Stimulated activated naive CD8-positive, alpha-beta T cell treated with anti-CD3 and anti-CD28 coated beads, Interleukin-15, amount 100 ng/mL, for 72 hours (primary cell): ENCODE data around the gene RD3L.
"Not testable (repeated sequence)": the region's sequence is repeated elsewhere in the genome, so short reads cannot be mapped to it uniquely, and the experiment has no call there.

Source experiments
- ATAC-seq: fragments of 150-1000 bp; cut with Tn5 transposase; 2 replicates; pipeline ENCODE4 v1.10.0; 2021; ENCODE audit warnings: mild to moderate bottlenecking, moderate library complexity
- DNase-seq, 2 donors: peaks; one replicate each; pipeline ENCODE4 v3.0.0; 2021 to 2022
- H3K27ac Mint-ChIP-seq, 2 donors: one replicate each; pipeline ENCODE4 v1.8.0; 2022; ENCODE audit warnings: mild to moderate bottlenecking in 2 of 2, mixed read lengths in 2 of 2, moderate library complexity in 2 of 2
- H3K27me3 Mint-ChIP-seq: one replicate; pipeline ENCODE4 v1.8.0; 2022; ENCODE audit warnings: mixed read lengths
- H3K4me1 Mint-ChIP-seq: one replicate; pipeline ENCODE4 v1.8.0; 2022; ENCODE audit warnings: mild to moderate bottlenecking, mixed read lengths
- H3K4me3 Mint-ChIP-seq, 2 donors: one replicate each; pipeline ENCODE4 v1.8.0; 2022; ENCODE audit warnings: mild to moderate bottlenecking in 2 of 2, mixed read lengths in 2 of 2, moderate library complexity in 1 of 2
- H3K9me3 Mint-ChIP-seq, 2 donors: one replicate each; pipeline ENCODE4 v1.8.0; 2022; ENCODE audit warnings: mixed read lengths in 2 of 2

Gene RD3L

GRCh38 chr14:103935102-103935501 lies 7.2 kb downstream of the RD3L start:
- DNase-seq (no peak), ATAC-seq (no peak)
- Mint-ChIP-seq H3K4me1 (peaks cover 6% of the 10 kb centered on the region), H3K27me3 (peaks cover 6% of the 10 kb centered on the region), H3K9me3 (no peaks in the 10 kb centered on the region), H3K4me3 (no peak overlapping the region), H3K27ac (no peak overlapping the region)

- Mint-ChIP-seq H3K4me3 (no peak overlapping the region), H3K9me3 (no peaks in the 10 kb centered on the region)
- ATAC-seq = no peak
Observed at GRCh38 chr14:103932791-103933490, 9.4 kb downstream of the RD3L start.

GRCh38 chr14:103931422-103931821 lies 10.9 kb downstream of the RD3L start:
- Mint-ChIP-seq H3K4me1 (peaks cover 6% of the 10 kb centered on the region), H3K4me3 (no peak overlapping the region), H3K27ac (peak overlapping the region in 1 of 2 donors; percentile 27), H3K27me3 (peaks cover 10% of the 10 kb centered on the region), H3K9me3 (no peaks in the 10 kb centered on the region)
- ATAC-seq (peak; percentile 79), DNase-seq (no peak)

More at GRCh38 chr14:103932791-103933490, 9.4 kb downstream of the RD3L start:
- Mint-ChIP-seq H3K27ac (peak overlapping the region in 1 of 2 donors; percentile 4), H3K4me1 (peaks cover 6% of the 10 kb centered on the region), H3K27me3 (peaks cover 3% of the 10 kb centered on the region)
- DNase-seq = no peak

- ATAC-seq (no peak), DNase-seq (no peak)
- H3K4me1 Mint-ChIP-seq = peaks cover 6% of the 10 kb centered on the region
- no peak overlapping the region for H3K27ac Mint-ChIP-seq
- H3K9me3 Mint-ChIP-seq = no peaks in the 10 kb centered on the region
- H3K4me3 Mint-ChIP-seq = no peak overlapping the region
- peaks cover 10% of the 10 kb centered on the region for H3K27me3 Mint-ChIP-seq
Observed at GRCh38 chr14:103930051-103930604, 12.2 kb downstream of the RD3L start.

GRCh38 chr14:103928011-103928890 lies 14.1 kb downstream of the RD3L start, which contains the start of gene TDRD9:
Gene TDRD9, plus strand, starts transcription at chr14:103928456. Its CDS starts 54 bp downstream, at chr14:103928510.
- H3K27me3 Mint-ChIP-seq = peaks cover 19% of the 10 kb centered on the region
- peaks cover 4% of the 10 kb centered on the region for H3K4me1 Mint-ChIP-seq
- no peak within 1 kb of the TSS for H3K4me3 Mint-ChIP-seq
- DNase-seq = no peak
- no peaks in the 10 kb centered on the region for H3K9me3 Mint-ChIP-seq
- no peak for ATAC-seq
- no peak within 1 kb of the TSS for H3K27ac Mint-ChIP-seq

GRCh38 chr14:103927566-103927965 lies 14.8 kb downstream of the RD3L start:
- H3K27me3 Mint-ChIP-seq = peaks cover 25% of the 10 kb centered on the region
- no peak overlapping the region for H3K27ac Mint-ChIP-seq
- no peak for ATAC-seq
- H3K4me1 Mint-ChIP-seq = peaks cover 5% of the 10 kb centered on the region
- DNase-seq = no peak
- H3K4me3 Mint-ChIP-seq = no peak overlapping the region
- H3K9me3 Mint-ChIP-seq = no peaks in the 10 kb centered on the region

- Mint-ChIP-seq H3K27ac (no peak overlapping the region), H3K4me3 (no peak overlapping the region), H3K27me3 (peaks cover 26% of the 10 kb centered on the region), H3K4me1 (peaks cover 12% of the 10 kb centered on the region), H3K9me3 (no peaks in the 10 kb centered on the region)
- ATAC-seq (no peak), DNase-seq (no peak)
Observed at GRCh38 chr14:103925316-103925715, 17.0 kb downstream of the RD3L start.

GRCh38 chr14:103923863-103924262 lies 18.5 kb downstream of the RD3L start:
- H3K4me1 Mint-ChIP-seq = peaks cover 26% of the 10 kb centered on the region
- ATAC-seq (no peak), DNase-seq (no peak)
- no peak overlapping the region for H3K27ac Mint-ChIP-seq
- no peaks in the 10 kb centered on the region for H3K9me3 Mint-ChIP-seq
- peaks cover 26% of the 10 kb centered on the region for H3K27me3 Mint-ChIP-seq
- no peak overlapping the region for H3K4me3 Mint-ChIP-seq

- H3K9me3 Mint-ChIP-seq, ATAC-seq, DNase-seq, H3K27ac Mint-ChIP-seq: not testable (repeated sequence)
- peak overlapping the region; percentile 90 to 94 for H3K4me3 Mint-ChIP-seq
- peaks cover 16% of the 10 kb centered on the region for H3K27me3 Mint-ChIP-seq
- H3K4me1 Mint-ChIP-seq = peaks cover 38% of the 10 kb centered on the region
Observed at GRCh38 chr14:103921855-103922200, 20.5 kb downstream of the RD3L start.

- peak; percentile 99 for ATAC-seq
- Mint-ChIP-seq H3K27ac (peak overlapping the region; percentile 69 to 95), H3K4me1 (peaks cover 38% of the 10 kb centered on the region), H3K4me3 (peak overlapping the region; percentile 90 to 94), H3K9me3 (no peaks in the 10 kb centered on the region), H3K27me3 (peaks cover 16% of the 10 kb centered on the region)
- DNase-seq = peak; percentile 95
Observed at GRCh38 chr14:103920981-103921854, 21.1 kb downstream of the RD3L start.

GRCh38 chr14:103916636-103917262 lies 25.6 kb downstream of the RD3L start:
- H3K4me3 Mint-ChIP-seq = no peak overlapping the region
- peaks cover 32% of the 10 kb centered on the region for H3K4me1 Mint-ChIP-seq
- no peaks in the 10 kb centered on the region for H3K9me3 Mint-ChIP-seq
- no peak overlapping the region for H3K27ac Mint-ChIP-seq
- ATAC-seq (no peak), DNase-seq (no peak)
- H3K27me3 Mint-ChIP-seq = no peaks in the 10 kb centered on the region

- ATAC-seq (no peak), DNase-seq (no peak)
- Mint-ChIP-seq H3K4me3 (no peak overlapping the region), H3K4me1 (peaks cover 29% of the 10 kb centered on the region), H3K27ac (peak overlapping the region in 1 of 2 donors; percentile 9), H3K27me3 (no peaks in the 10 kb centered on the region), H3K9me3 (no peaks in the 10 kb centered on the region)
Observed at GRCh38 chr14:103915616-103916015, 26.7 kb downstream of the RD3L start.

GRCh38 chr14:103910984-103911383 lies 31.3 kb downstream of the RD3L start:
- no peak for DNase-seq
- ATAC-seq = no peak
- peaks cover 26% of the 10 kb centered on the region for H3K4me1 Mint-ChIP-seq
- no peak overlapping the region for H3K4me3 Mint-ChIP-seq
- H3K27me3 Mint-ChIP-seq = peaks cover 1% of the 10 kb centered on the region
- no peaks in the 10 kb centered on the region for H3K9me3 Mint-ChIP-seq
- no peak overlapping the region for H3K27ac Mint-ChIP-seq

GRCh38 chr14:103910262-103910935 lies 31.9 kb downstream of the RD3L start:
- Mint-ChIP-seq H3K4me3 (peak overlapping the region; percentile 73 to 74), H3K4me1 (peaks cover 31% of the 10 kb centered on the region), H3K27ac (peak overlapping the region in 1 of 2 donors; percentile 53), H3K9me3 (no peaks in the 10 kb centered on the region), H3K27me3 (peaks cover 7% of the 10 kb centered on the region)
- ATAC-seq (peak; percentile 91), DNase-seq (peak; percentile 70 to 73)
